GM18907 (cell line): ENCODE data around the gene HAUS8.

Source experiments
- ATAC-seq: cut with Tn5 transposase; IDR thresholded peaks from one replicate; pipeline ENCODE4 v1.9.1; 2021; ENCODE audit warnings: mild to moderate bottlenecking, moderate library complexity; ENCODE audit not compliant: unreplicated experiment

The HAUS8 gene

GRCh38 chr19:17001603-17002183 lies 73.6 kb downstream of the HAUS8 start:
- no peak for ATAC-seq
